ENCODE data around the gene MYO7A. TPM values are rescaled to one million over a fixed set of nuclear protein-coding genes. Genes with fewer than 3 reads are reported as not detected.
A peak's percentile ranks its signal among the peaks of the same experiment; 100 is the strongest.

The MYO7A gene
- total RNA-seq, 1 donor from 2014 or later, result not detected

DNA sequence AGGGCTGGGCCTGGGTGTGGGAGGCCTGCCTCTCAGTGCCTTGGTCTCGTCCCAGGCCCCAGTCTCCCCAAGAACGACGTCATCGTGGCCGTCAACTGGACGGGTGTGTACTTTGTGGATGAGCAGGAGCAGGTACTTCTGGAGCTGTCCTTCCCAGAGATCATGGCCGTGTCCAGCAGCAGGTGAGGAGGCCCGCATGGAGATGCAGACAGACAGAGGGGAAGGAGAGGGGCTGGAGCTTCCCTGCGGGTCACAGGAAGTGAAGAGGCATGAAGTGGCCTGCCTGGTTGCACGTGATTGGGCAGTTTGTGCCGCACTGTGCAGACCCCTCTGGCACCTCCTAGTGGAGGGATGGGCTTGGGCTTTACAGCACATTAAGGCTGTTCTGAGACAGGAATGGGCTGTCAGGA is 70.4 kb downstream of the MYO7A start:
- Mint-ChIP-seq H3K27ac (ENCODE audit: unreplicated experiment) (no peak overlapping the region), H3K4me1 (ENCODE audit: unreplicated experiment) (no peaks in the 10 kb centered on the region), H3K27me3 (ENCODE audit: unreplicated experiment) (peaks cover 2% of the 10 kb centered on the region), H3K36me3 (ENCODE audit: unreplicated experiment) (no peaks in the 10 kb centered on the region), H3K9me3 (ENCODE audit: unreplicated experiment) (no peaks in the 10 kb centered on the region), H3K4me3 (ENCODE audit: unreplicated experiment) (no peak overlapping the region)
- TF ChIP-seq CTCF (IDR thresholded peaks at IDR 0.05), result peak; percentile 20
- DNase-seq (ENCODE audit: extremely low spot score, unreplicated experiment), result no peak

DNA sequence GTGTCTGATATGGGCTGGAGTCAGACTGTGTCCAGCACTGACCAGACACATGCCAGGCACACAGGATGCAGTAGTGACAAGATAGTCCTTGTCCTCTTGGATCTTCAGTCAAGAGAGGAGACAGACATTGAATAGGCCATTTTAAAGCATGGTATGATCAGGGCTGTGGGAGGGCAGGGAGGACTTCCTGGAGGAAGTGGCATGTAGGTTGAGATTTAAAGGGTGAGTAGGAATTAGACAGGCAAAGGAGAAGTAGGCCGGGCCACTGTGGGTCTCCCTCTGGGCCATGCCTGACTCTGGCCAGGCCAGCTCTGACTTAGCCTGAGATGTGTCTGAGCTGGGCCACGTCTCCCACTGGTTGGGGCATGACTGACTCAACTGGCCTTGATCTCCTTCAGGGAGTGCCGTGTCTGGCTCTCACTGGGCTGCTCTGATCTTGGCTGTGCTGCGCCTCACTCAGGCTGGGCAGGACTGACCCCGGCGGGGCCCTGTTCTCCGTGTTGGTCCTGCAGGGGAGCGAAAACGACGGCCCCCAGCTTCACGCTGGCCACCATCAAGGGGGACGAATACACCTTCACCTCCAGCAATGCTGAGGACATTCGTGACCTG is 71.2 kb downstream of the MYO7A start:
- Mint-ChIP-seq H3K4me3 (ENCODE audit: unreplicated experiment) (no peak overlapping the region), H3K27ac (ENCODE audit: unreplicated experiment) (no peak overlapping the region), H3K9me3 (ENCODE audit: unreplicated experiment) (no peaks in the 10 kb centered on the region), H3K4me1 (ENCODE audit: unreplicated experiment) (no peaks in the 10 kb centered on the region), H3K27me3 (ENCODE audit: unreplicated experiment) (peaks cover 2% of the 10 kb centered on the region), H3K36me3 (ENCODE audit: unreplicated experiment) (no peaks in the 10 kb centered on the region)
- TF ChIP-seq CTCF (IDR thresholded peaks at IDR 0.05), result no peak
- DNase-seq (ENCODE audit: extremely low spot score, unreplicated experiment), result no peak

DNA sequence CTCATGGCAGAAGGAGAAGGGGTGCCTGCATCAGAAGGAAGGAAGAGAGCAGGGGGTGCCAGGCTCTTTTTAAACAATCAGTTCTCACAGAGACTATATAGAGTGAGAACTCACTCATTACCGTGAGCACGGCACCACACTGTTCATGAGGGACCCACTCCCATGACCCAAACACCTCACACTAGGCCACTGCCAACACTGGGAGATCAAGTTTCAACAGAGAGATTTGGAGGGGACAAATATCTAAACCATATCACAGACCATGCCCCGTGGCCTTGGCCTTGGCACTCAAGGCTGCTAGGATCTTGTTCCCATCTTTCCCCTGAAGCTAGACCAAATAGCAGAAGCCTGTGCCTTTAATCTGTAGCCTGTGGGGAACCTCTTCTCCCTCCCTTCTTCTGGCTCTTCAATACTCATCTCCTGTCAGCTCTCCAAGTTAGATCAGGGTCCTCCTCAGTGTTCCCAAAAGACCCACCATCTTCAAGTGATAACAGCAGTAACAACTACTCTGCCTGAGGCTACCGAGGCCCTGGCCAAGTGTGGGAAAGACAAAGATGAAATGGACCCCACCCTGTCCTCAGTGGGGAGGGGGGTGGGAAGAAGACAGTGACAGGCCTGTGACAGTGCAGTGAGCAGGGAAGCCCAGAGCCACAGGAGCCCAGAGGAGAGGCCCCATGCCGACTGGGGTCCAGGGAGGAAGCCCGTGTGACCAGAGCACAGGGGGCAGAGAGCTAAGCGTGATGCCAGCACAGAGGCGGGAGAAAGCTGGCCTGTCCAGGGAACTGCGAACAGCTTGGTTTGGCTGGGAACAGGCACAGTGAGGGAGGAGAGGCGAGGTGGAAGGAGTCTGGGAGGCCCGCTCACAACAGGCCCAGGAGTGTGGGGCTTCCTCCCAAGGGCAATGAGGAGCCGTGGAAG is 72.6 kb downstream of the MYO7A start:
- DNase-seq (ENCODE audit: extremely low spot score, unreplicated experiment), result no peak
- H3K4me1 Mint-ChIP-seq (ENCODE audit: unreplicated experiment), result no peaks in the 10 kb centered on the region
- no peak overlapping the region for H3K27ac Mint-ChIP-seq (ENCODE audit: unreplicated experiment)
- H3K36me3 Mint-ChIP-seq (ENCODE audit: unreplicated experiment), result no peaks in the 10 kb centered on the region
- H3K9me3 Mint-ChIP-seq (ENCODE audit: unreplicated experiment), result no peaks in the 10 kb centered on the region
- no peak for TF ChIP-seq CTCF (IDR thresholded peaks at IDR 0.05)
- H3K27me3 Mint-ChIP-seq (ENCODE audit: unreplicated experiment), result peaks cover 2% of the 10 kb centered on the region
- H3K4me3 Mint-ChIP-seq (ENCODE audit: unreplicated experiment), result no peak overlapping the region

DNA sequence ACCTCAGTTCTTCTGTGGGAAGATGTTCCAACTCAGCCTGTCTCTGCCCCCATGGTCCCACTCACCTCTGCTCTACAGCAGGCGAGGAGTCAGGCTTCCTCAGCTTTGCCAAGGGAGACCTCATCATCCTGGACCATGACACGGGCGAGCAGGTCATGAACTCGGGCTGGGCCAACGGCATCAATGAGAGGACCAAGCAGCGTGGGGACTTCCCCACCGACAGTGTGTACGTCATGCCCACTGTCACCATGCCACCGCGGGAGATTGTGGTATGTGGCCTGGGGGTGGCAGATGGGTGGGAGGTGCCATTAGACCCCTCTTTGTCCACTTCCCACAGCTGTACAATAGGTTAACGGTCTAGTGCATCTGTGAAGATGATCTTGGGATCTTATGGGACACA is 73.3 kb downstream of the MYO7A start:
- no peak for TF ChIP-seq CTCF (IDR thresholded peaks at IDR 0.05)
- no peak for DNase-seq (ENCODE audit: extremely low spot score, unreplicated experiment)
- H3K27ac Mint-ChIP-seq (ENCODE audit: unreplicated experiment), result no peak overlapping the region
- no peaks in the 10 kb centered on the region for H3K36me3 Mint-ChIP-seq (ENCODE audit: unreplicated experiment)
- no peaks in the 10 kb centered on the region for H3K4me1 Mint-ChIP-seq (ENCODE audit: unreplicated experiment)
- H3K4me3 Mint-ChIP-seq (ENCODE audit: unreplicated experiment), result no peak overlapping the region
- H3K27me3 Mint-ChIP-seq (ENCODE audit: unreplicated experiment), result no peaks in the 10 kb centered on the region
- H3K9me3 Mint-ChIP-seq (ENCODE audit: unreplicated experiment), result no peaks in the 10 kb centered on the region
